SK-N-MC (cell line): ENCODE data around the gene B4GALNT1.

Source experiments
- EZH2 ChIP-seq: fragments of 200-600 bp; sonication (generic); IDR thresholded peaks from one replicate; pipeline ENCODE4 v1.6.1; 2017; ENCODE audit warnings: antibody characterized with exemption
- FOXP2 ChIP-seq: optimal IDR thresholded peaks from 2 replicates; pipeline ENCODE3; 2011; ENCODE audit warnings: mild to moderate bottlenecking, moderate library complexity; ENCODE audit not compliant: insufficient read depth; ENCODE audit errors: extremely low read length, control extremely low read depth
- POLR2AphosphoS5 ChIP-seq: IDR thresholded peaks from 2 replicates; pipeline ENCODE4 v1.6.1; 2012; ENCODE audit warnings: mild to moderate bottlenecking, low read depth, low read length, borderline replicate concordance

DNA sequence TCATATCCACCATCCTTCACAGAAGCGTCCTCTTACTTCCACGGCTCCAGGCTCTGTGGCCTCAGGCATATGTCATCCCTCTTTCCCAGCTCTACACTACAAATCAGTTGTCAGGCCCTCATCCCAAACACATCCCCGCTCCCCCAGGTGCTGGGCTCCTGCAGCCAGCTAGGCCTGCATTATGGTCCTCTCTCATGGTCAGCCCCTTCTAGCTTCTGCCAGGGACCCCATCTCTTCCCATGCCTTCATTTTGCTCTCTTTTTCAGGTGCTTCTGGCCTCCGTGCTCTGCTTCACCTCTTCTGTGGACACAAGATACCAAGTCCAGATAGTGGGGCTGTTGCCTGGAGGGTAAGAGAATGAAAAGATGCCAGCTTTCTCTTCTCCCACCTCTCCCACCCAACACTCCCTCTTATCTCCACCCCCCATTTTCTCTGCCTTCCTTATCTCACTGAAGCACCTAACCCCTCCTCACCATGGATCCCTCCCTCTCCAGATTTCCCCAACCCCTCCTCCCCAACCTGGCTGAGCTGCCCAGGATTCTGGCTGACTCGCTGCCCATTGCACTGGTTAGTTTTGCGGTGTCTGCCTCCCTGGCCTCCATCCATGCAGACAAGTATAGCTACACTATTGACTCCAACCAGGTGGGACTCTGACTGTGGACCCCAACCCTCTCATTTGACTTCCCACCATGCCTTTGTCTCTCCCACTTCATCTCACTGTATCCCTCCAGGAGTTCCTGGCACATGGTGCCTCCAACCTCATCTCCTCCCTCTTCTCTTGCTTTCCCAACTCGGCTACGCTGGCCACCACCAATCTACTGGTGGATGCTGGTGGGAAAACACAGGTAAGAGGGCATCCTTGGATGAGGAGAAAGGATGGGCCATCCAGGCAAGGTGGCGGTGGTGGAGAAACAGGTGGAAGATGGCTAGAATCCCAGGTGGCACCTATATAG, 10.4 kb downstream of the B4GALNT1 start:
- TF ChIP-seq POLR2AphosphoS5: no peak
- TF ChIP-seq EZH2: no peak
- no peak for TF ChIP-seq FOXP2
